K562 (cell line): ENCODE data around the gene SLC4A1. TPM values are rescaled to one million over a fixed set of nuclear protein-coding genes. Genes with fewer than 3 reads are reported as not detected.

Experiments
- ATF7 ChIP-seq: fragments of 450-650 bp; IDR thresholded peaks from 2 replicates; pipeline ENCODE4 v1.7.1; 2014; ENCODE audit warnings: mild to moderate bottlenecking, moderate library complexity
- CBX3 ChIP-seq, 2 experiments: IDR thresholded peaks; 1 replicate in 1 of 2; 2 replicates in 1 of 2; pipeline ENCODE4 v1.6.1; 2012; ENCODE audit warnings: inconsistent platforms in 2 of 2, low read length in 2 of 2, borderline replicate concordance in 1 of 2, control low read depth in 1 of 2
- CHD1 ChIP-seq: fragments of 200-600 bp; sonication (generic); IDR thresholded peaks from one replicate; pipeline ENCODE4 v1.6.1; 2012; ENCODE audit warnings: mild to moderate bottlenecking, moderate library complexity, low read length, inconsistent platforms
- CREM ChIP-seq: IDR thresholded peaks from 2 replicates; pipeline ENCODE4 v1.6.1; 2014; ENCODE audit warnings: antibody characterized with exemption, low read depth
- KAT7 ChIP-seq: sonication (generic); formaldehyde crosslinking; IDR thresholded peaks from 2 replicates; pipeline ENCODE4 v1.8.0; 2022; ENCODE audit warnings: missing genetic modification reagents, mild to moderate bottlenecking, borderline replicate concordance
- MAZ ChIP-seq, 2 experiments: fragments of 450-650 bp in 1 of 2; sonication (generic) in 1 of 2; formaldehyde crosslinking; IDR thresholded peaks in 1 of 2; conservative IDR thresholded peaks in 1 of 2; 2 replicates each; pipeline versions ENCODE4 v1.4.0 to v1.5.0; 2020; ENCODE audit warnings: mild to moderate bottlenecking in 1 of 2, missing genetic modification reagents in 1 of 2
- MYBL2 ChIP-seq, 2 experiments: fragments of 450-650 bp in 1 of 2; sonication (generic) in 1 of 2; formaldehyde crosslinking in 1 of 2; IDR thresholded peaks; 2 replicates each; pipeline versions ENCODE4 v1.6.1 to v1.8.1; 2017 to 2022; ENCODE audit warnings: borderline replicate concordance in 1 of 2, inconsistent platforms in 1 of 2, low read depth in 1 of 2, mild to moderate bottlenecking in 1 of 2, missing genetic modification reagents in 1 of 2, moderate library complexity in 1 of 2
- TEAD4 ChIP-seq, 2 experiments: sonication (generic) in 1 of 2; formaldehyde crosslinking in 1 of 2; IDR thresholded peaks; 2 replicates each; pipeline versions ENCODE4 v1.6.1 to v1.8.0; 2012 to 2022; ENCODE audit warnings: borderline replicate concordance in 1 of 2, inconsistent platforms in 1 of 2, low read length in 1 of 2, mild to moderate bottlenecking in 1 of 2, missing genetic modification reagents in 1 of 2
- TFAP4 ChIP-seq: sonication (generic); formaldehyde crosslinking; IDR thresholded peaks from 2 replicates; pipeline ENCODE4 v1.8.0; 2022; ENCODE audit warnings: missing genetic modification reagents, mild to moderate bottlenecking, moderate library complexity, borderline replicate concordance
- ZEB2 ChIP-seq: fragments of 450-650 bp; IDR thresholded peaks from 2 replicates; pipeline ENCODE4 v1.6.1; 2016
- ZFP30 ChIP-seq: fragments of 250-450 bp; sonication (Bioruptor Pico); IDR thresholded peaks from 2 replicates; pipeline ENCODE4 v1.8.0; 2022; ENCODE audit warnings: moderate library complexity, mild to moderate bottlenecking, inconsistent platforms, borderline replicate concordance
- ZNF184 ChIP-seq: sonication (generic); formaldehyde crosslinking; IDR thresholded peaks from 2 replicates; pipeline ENCODE4 v1.5.0; 2020; ENCODE audit warnings: missing genetic modification reagents
- ZNF253 ChIP-seq: fragments of 250-450 bp; sonication (Bioruptor Pico); conservative IDR thresholded peaks from 2 replicates; pipeline ENCODE4 v1.6.1; 2021; ENCODE audit warnings: mild to moderate bottlenecking
- ZNF445 ChIP-seq: fragments of 250-450 bp; sonication (Bioruptor Pico); IDR thresholded peaks from 2 replicates; pipeline ENCODE4 v1.4.0; 2020; ENCODE audit warnings: low read depth, mild to moderate bottlenecking, moderate library complexity
- ZNF584 ChIP-seq: fragments of 200-800 bp; sonication (Bioruptor generic); IDR thresholded peaks from 2 replicates; pipeline ENCODE4 v1.6.1; 2016; ENCODE audit warnings: low read depth, mild to moderate bottlenecking, missing genetic modification characterization, missing compliant biosample characterization
- ZNF589 ChIP-seq: fragments of 200-800 bp; sonication (Bioruptor generic); IDR thresholded peaks from 2 replicates; pipeline ENCODE4 v1.6.1; 2016; ENCODE audit warnings: low read depth, missing genetic modification characterization, missing compliant biosample characterization
- ZNF75A ChIP-seq: fragments of 450-650 bp; formaldehyde crosslinking; IDR thresholded peaks from 2 replicates; pipeline ENCODE4 v1.4.0; 2020; ENCODE audit warnings: mild to moderate bottlenecking
- polyA plus RNA-seq, 8 experiments: library from polyadenylated mRNA; depleted of rRNA in 4 of 8; stranded (reverse) in 5 of 8; unstranded in 3 of 8; fragments of >200 nt; fragmentation: Nextera tagmentation in 2 of 8; fragmentation: Illumina TruSeq in 1 of 8; extraction: Ambion mirVana in 2 of 8; extraction: Trizol in 1 of 8; gene quantifications; 2 replicates each; pipeline versions ENCODE4 v1.2.1 to v1.2.3, GENCODE V29; 2011 to 2014; ENCODE audit warnings: inconsistent platforms in 1 of 8, missing spikeins in 1 of 8
- total RNA-seq, 7 experiments: library from RNA; depleted of rRNA in 6 of 7; stranded (reverse); fragments of >200 nt in 6 of 7; fragmentation: Illumina TruSeq in 2 of 7; extraction: Trizol in 2 of 7; gene quantifications; 2 replicates each; pipeline versions ENCODE4 v1.2.1 to v1.2.3, GENCODE V29; 2011 to 2021; ENCODE audit warnings: low replicate concordance in 1 of 7
- TF ChIP-seq, protein P1 (sequence below), 2 experiments: fragments of 450-650 bp; formaldehyde crosslinking in 1 of 2; IDR thresholded peaks; 2 replicates each; pipeline versions ENCODE4 v1.4.0 to v1.6.1; 2014 to 2020; ENCODE audit warnings: mild to moderate bottlenecking in 2 of 2, borderline replicate concordance in 1 of 2, low read depth in 1 of 2
- TF ChIP-seq, protein P2 (sequence below): sonication (generic); formaldehyde crosslinking; IDR thresholded peaks from 2 replicates; pipeline ENCODE4 v1.9.0; 2022; ENCODE audit warnings: mild to moderate bottlenecking, missing genetic modification reagents

SLC4A1 gene
- total and polyA plus RNA-seq, 9 of the 15 experiments (the other 6 are each of a cell fraction or from before 2014, with no cell fraction given) = 0.14 to 1.00 (median 0.53) TPM

GRCh38 chr17:44308320-44308818, 40.4 kb upstream of the SLC4A1 start, which contains the start of gene RUNDC3A (continued):
- TF ChIP-seq, protein P1, sequence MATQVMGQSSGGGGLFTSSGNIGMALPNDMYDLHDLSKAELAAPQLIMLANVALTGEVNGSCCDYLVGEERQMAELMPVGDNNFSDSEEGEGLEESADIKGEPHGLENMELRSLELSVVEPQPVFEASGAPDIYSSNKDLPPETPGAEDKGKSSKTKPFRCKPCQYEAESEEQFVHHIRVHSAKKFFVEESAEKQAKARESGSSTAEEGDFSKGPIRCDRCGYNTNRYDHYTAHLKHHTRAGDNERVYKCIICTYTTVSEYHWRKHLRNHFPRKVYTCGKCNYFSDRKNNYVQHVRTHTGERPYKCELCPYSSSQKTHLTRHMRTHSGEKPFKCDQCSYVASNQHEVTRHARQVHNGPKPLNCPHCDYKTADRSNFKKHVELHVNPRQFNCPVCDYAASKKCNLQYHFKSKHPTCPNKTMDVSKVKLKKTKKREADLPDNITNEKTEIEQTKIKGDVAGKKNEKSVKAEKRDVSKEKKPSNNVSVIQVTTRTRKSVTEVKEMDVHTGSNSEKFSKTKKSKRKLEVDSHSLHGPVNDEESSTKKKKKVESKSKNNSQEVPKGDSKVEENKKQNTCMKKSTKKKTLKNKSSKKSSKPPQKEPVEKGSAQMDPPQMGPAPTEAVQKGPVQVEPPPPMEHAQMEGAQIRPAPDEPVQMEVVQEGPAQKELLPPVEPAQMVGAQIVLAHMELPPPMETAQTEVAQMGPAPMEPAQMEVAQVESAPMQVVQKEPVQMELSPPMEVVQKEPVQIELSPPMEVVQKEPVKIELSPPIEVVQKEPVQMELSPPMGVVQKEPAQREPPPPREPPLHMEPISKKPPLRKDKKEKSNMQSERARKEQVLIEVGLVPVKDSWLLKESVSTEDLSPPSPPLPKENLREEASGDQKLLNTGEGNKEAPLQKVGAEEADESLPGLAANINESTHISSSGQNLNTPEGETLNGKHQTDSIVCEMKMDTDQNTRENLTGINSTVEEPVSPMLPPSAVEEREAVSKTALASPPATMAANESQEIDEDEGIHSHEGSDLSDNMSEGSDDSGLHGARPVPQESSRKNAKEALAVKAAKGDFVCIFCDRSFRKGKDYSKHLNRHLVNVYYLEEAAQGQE (IDR thresholded peaks at IDR 0.05; ENCODE audit: borderline replicate concordance) = peak; percentile 99
- TF ChIP-seq, protein P1 (CRISPR knock-in tag; IDR thresholded peaks at IDR 0.05; ENCODE audit: low read depth) = peak; percentile 97
- TF ChIP-seq CBX3 (IDR thresholded peaks at IDR 0.05; ENCODE audit: borderline replicate concordance in 1 of 2, low read length in 2 of 2) (no peak), ZNF75A (CRISPR knock-in tag) (no peak), ZNF589 (CRISPR knock-in tag) (no peak), CREM (peak; percentile 94), ZFP30 (CRISPR knock-in tag) (no peak), ZNF445 (CRISPR knock-in tag) (no peak), MYBL2 (IDR thresholded peaks at IDR 0.05; ENCODE audit: low read depth) (no peak), MYBL2 (CRISPR knock-in tag; IDR thresholded peaks at IDR 0.05; ENCODE audit: borderline replicate concordance) (no peak), ZNF253 (CRISPR knock-in tag) (no peak), KAT7 (peak; percentile 72; the same call in 1 of the 2 replicates), TEAD4 (IDR thresholded peaks at IDR 0.05; ENCODE audit: low read length) (no peak), TEAD4 (CRISPR knock-in tag; IDR thresholded peaks at IDR 0.05; ENCODE audit: borderline replicate concordance) (no peak), MAZ (CRISPR knock-in tag; conservative IDR thresholded peaks at IDR 0.05 in 1 of 2, IDR thresholded peaks at IDR 0.05 in 1 of 2) (peak; percentile 79 to 94), ZNF184 (CRISPR knock-in tag) (no peak), CHD1 (no peak), ZNF584 (CRISPR knock-in tag) (no peak), ZEB2 (no peak), TFAP4 (CRISPR knock-in tag) (peak; percentile 85), ATF7 (peak; percentile 84)
- TF ChIP-seq, protein P2, sequence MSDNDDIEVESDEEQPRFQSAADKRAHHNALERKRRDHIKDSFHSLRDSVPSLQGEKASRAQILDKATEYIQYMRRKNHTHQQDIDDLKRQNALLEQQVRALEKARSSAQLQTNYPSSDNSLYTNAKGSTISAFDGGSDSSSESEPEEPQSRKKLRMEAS (CRISPR knock-in tag) = 0 out of 2 replicates have a peak, but pooled peaks have one; percentile 13
